Gastroesophageal sphincter (tissue), 4 donors: ENCODE data around the gene CHCHD6. TPM values are rescaled to one million over a fixed set of nuclear protein-coding genes. Genes with fewer than 3 reads are reported as not detected.
A peak's percentile ranks its signal among the peaks of the same experiment; 100 is the strongest.

Experiments used
- ATAC-seq: fragments of 150-250 bp; one replicate; pipeline ENCODE4 v1.9.1; 2016; ENCODE audit warnings: mild to moderate bottlenecking, moderate library complexity
- H3K27ac ChIP-seq, 4 donors: fragments of 200-600 bp; sonication (generic) in 3 of 4; 1 replicate in 3 of 4; 2 replicates in 1 of 4; pipeline ENCODE4 v1.5.1; 2016 to 2019
- H3K27me3 ChIP-seq: fragments of 200-600 bp; sonication (generic); one replicate; pipeline ENCODE4 v1.5.1; 2019
- H3K36me3 ChIP-seq, 2 donors: fragments of 200-600 bp; sonication (generic); one replicate each; pipeline ENCODE4 v1.5.1; 2019; ENCODE audit warnings: control low read depth in 1 of 2
- H3K4me1 ChIP-seq, 3 donors: fragments of 200-600 bp; sonication (generic); 1 replicate in 2 of 3; 2 replicates in 1 of 3; pipeline ENCODE4 v1.5.1; 2016 to 2019; ENCODE audit warnings: control low read depth in 2 of 3
- H3K4me3 ChIP-seq, 2 donors: fragments of 200-600 bp; sonication (generic); one replicate each; pipeline ENCODE4 v1.5.1; 2019; ENCODE audit warnings: mild to moderate bottlenecking in 1 of 2, moderate library complexity in 1 of 2
- H3K9me3 ChIP-seq, 3 donors: fragments of 200-600 bp; sonication (generic); one replicate each; pipeline ENCODE4 v1.5.1; 2017 to 2019; ENCODE audit warnings: control low read depth in 2 of 3
- EP300 ChIP-seq: sonication (generic); formaldehyde crosslinking; IDR thresholded peaks from one replicate; pipeline ENCODE4 v1.6.1; 2017; ENCODE audit warnings: antibody characterized with exemption, mild to moderate bottlenecking
- POLR2A ChIP-seq, 2 donors: fragments of 450-650 bp; IDR thresholded peaks; one replicate each; pipeline ENCODE4 v1.6.1; 2017; ENCODE audit warnings: antibody characterized with exemption in 2 of 2, mild to moderate bottlenecking in 2 of 2, moderate library complexity in 1 of 2
- POLR2AphosphoS5 ChIP-seq: sonication (generic); formaldehyde crosslinking; IDR thresholded peaks from one replicate; pipeline ENCODE4 v1.6.1; 2017; ENCODE audit warnings: antibody characterized with exemption
- WGBS, 2 donors: methylation state at CpG; one replicate each; pipeline ENCODE4 v1.1.5; 2018; ENCODE audit warnings: low coverage in 1 of 2; 5-methylcytosine and 5-hydroxymethylcytosine counted together
- total RNA-seq, 4 donors: library from RNA; depleted of rRNA; stranded (reverse); fragments of >200 nt; gene quantifications; one replicate each; pipeline ENCODE4 v1.1.0, GENCODE V29; 2016
- TF ChIP-seq, protein P1 (sequence below), 4 experiments: fragments of 200-600 bp in 2 of 4; fragments of 450-650 bp in 2 of 4; sonication (generic) in 1 of 4; IDR thresholded peaks; one replicate each; pipeline ENCODE4 v1.5.1; 2017 to 2019; ENCODE audit warnings: antibody characterized with exemption in 4 of 4, mild to moderate bottlenecking in 2 of 4, moderate library complexity in 2 of 4

CHCHD6 gene
- total RNA-seq, 4 donors from 2014 or later: 8.5 to 37.2 (median 15.2) TPM

DNA sequence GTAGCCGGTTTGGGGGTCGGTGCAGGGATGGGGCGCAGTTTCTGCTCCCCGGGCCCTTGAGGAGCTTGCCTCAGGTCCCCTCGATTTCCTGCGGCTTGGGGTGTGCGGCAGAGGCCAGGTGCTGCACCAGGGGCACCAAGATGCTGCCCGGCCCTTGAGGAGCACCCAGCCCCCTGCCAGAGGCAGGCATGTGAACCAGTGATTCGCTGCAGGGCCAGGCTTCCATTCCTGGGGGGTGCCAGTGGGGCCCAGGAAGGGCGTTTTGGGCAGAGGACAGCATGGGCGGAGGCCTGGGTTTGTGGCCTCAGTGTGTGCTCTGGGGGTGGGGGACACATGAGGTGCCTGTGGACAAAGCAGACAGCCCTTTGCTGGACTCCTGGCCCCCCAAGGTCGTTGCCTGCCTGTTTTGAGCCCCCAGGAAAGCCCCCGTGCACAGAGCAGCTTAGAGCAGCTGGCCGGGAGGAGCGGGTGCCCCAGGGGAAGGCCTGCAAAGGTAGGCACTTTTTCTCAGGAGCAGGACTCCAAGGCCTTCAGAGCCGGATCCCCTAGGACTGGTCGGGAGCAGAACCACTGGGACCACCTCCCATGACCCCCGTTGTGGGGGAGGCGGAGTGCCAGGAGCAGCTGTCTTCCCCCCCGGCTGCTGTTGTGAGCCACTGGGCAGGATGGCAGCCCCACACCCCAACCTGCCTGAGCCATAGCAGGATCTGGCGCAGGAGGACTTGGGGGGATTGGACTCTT is 280.5 kb downstream of the CHCHD6 start:
- WGBS, 2 donors: no CpG with 5 or more reads among the region's 21 CpGs
- Histone ChIP-seq H3K27me3 (peaks cover 11% of the 10 kb centered on the region), H3K9me3 (no peaks in the 10 kb centered on the region), H3K4me1 (peaks cover 0 to 56% (median 29%) of the 10 kb centered on the region in 3 donors), H3K27ac (peak overlapping the region in 1 of 4 donors; percentile 81), H3K4me3 (peak overlapping the region; percentile 77 to 91), H3K36me3 (peaks cover 0 to 14% of the 10 kb centered on the region in 2 donors)
- TF ChIP-seq EP300: no peak
- TF ChIP-seq, protein P1, sequence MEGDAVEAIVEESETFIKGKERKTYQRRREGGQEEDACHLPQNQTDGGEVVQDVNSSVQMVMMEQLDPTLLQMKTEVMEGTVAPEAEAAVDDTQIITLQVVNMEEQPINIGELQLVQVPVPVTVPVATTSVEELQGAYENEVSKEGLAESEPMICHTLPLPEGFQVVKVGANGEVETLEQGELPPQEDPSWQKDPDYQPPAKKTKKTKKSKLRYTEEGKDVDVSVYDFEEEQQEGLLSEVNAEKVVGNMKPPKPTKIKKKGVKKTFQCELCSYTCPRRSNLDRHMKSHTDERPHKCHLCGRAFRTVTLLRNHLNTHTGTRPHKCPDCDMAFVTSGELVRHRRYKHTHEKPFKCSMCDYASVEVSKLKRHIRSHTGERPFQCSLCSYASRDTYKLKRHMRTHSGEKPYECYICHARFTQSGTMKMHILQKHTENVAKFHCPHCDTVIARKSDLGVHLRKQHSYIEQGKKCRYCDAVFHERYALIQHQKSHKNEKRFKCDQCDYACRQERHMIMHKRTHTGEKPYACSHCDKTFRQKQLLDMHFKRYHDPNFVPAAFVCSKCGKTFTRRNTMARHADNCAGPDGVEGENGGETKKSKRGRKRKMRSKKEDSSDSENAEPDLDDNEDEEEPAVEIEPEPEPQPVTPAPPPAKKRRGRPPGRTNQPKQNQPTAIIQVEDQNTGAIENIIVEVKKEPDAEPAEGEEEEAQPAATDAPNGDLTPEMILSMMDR (IDR thresholded peaks at IDR 0.05): no peak
- TF ChIP-seq POLR2AphosphoS5: no peak
- TF ChIP-seq POLR2A (IDR thresholded peaks at IDR 0.05): no peak
- no peak for ATAC-seq

DNA sequence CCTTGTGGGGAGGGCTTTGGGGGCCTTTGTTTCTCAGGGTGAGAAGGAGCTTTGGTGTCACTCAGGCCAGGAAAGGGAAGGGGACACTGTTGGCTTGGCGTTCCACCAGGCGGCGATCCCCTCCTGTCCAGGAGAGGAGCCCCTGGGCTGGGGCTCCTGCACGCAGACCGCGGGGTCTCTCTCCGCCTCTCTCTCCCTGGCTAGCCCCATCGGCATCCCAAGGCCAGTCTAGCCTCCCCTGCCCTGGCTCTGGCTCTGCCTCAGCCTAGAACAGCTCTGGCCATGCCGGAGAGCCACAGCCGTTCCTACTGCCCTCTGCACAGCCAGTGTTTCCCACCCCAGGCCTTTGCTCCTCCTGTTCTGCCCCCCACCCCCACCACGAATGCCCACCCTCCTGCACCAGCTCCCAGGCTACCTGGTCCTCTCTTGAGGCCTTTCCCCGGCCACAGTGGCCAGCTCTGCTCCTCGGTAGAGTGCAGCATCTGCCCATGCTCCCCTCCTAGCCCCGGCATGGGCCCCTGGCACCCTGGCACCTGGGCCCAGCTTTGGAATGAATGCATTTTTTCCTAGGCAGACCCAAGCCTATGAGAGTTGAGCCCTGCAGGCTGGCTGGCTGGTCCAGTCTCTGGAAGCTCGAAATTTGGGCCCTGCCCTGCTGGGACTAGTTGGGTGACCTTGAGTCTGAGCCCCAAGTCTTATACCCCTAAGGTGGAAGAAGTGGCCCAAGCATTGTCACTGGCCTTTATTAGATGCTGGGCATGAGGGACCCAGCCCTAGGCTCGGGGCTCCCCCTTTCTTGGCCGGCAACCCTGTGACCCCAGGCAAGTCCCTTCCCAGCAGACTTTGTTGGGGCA is 281.3 kb downstream of the CHCHD6 start:
- Histone ChIP-seq H3K4me3 (no peak overlapping the region), H3K4me1 (peaks cover 0 to 63% (median 29%) of the 10 kb centered on the region in 3 donors), H3K9me3 (no peaks in the 10 kb centered on the region), H3K36me3 (peaks cover 0 to 22% of the 10 kb centered on the region in 2 donors), H3K27me3 (peaks cover 7% of the 10 kb centered on the region), H3K27ac (peak overlapping the region in 1 of 4 donors; percentile 81)
- WGBS, 2 donors: 75% methylated on average over 8 of the region's 17 CpGs; no CpG with 5 or more reads in 1 of the 2 donors
- no peak for ATAC-seq
- TF ChIP-seq, protein P1 (IDR thresholded peaks at IDR 0.05): no peak
- TF ChIP-seq POLR2A (IDR thresholded peaks at IDR 0.05) (no peak), POLR2AphosphoS5 (no peak), EP300 (no peak)

DNA sequence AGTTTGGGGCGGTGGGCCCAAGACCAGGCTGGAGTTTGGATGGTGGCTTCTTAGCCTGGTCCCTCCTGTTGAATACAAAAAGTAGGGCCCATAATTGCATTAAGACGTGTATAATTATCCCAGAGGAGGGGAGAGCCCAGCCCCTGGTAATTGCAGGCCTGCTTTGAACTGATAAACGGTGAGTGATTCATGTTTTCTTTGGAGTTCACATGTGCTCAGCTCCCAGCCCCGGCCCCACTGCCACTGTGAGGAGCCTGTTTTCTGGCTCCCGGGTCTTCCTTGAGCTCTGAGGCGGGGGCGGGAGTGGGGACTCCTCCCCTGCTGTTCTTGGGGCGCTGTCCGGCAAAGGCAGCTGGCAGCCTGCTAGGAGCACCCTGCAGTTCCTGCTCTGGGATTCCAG is 282.0 kb downstream of the CHCHD6 start:
- no peak overlapping the region for H3K27ac ChIP-seq
- peaks cover 0 to 69% (median 29%) of the 10 kb centered on the region in 3 donors for H3K4me1 ChIP-seq
- peaks cover 0 to 28% of the 10 kb centered on the region in 2 donors for H3K36me3 ChIP-seq
- no peaks in the 10 kb centered on the region for H3K9me3 ChIP-seq
- ATAC-seq: no peak
- no peak overlapping the region for H3K4me3 ChIP-seq
- WGBS, 2 donors: no CpG with 5 or more reads among the region's 9 CpGs
- TF ChIP-seq POLR2A (IDR thresholded peaks at IDR 0.05) (no peak), POLR2AphosphoS5 (no peak)
- TF ChIP-seq, protein P1 (IDR thresholded peaks at IDR 0.05): no peak
- H3K27me3 ChIP-seq: peaks cover under 1% of the 10 kb centered on the region

DNA sequence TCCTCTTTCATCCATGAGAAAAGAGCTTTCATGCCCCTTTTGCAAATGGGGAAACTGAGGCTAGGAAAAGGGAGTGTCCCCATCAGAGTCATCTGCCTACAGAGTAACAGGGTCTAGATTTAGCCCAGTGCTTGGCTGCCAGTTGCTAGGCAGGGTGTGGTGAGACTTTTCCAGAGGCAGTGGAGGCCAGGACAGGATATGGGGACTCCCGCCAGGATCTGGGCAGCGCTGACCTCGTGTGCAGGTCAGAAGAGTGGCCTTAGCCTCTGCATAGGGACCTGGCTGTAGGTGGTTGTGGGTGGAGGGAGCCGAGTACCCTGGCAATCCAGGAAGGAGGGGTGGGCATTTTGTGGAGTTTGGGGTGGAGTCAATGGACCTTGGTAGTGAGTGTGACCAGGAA is 283.1 kb downstream of the CHCHD6 start:
- Histone ChIP-seq H3K4me3 (no peak overlapping the region), H3K27me3 (no peaks in the 10 kb centered on the region), H3K27ac (no peak overlapping the region), H3K36me3 (peaks cover 0 to 39% of the 10 kb centered on the region in 2 donors), H3K4me1 (peaks cover 0 to 73% (median 35%) of the 10 kb centered on the region in 3 donors), H3K9me3 (no peaks in the 10 kb centered on the region)
- 71% methylated on average over 1 of the region's 4 CpGs; no CpG with 5 or more reads in 1 of the 2 donors for WGBS, 2 donors
- no peak for TF ChIP-seq POLR2A (IDR thresholded peaks at IDR 0.05)
- no peak for TF ChIP-seq POLR2AphosphoS5
- TF ChIP-seq, protein P1 (IDR thresholded peaks at IDR 0.05): no peak
- no peak for TF ChIP-seq EP300
- ATAC-seq: no peak
